HepG2 (cell line): ENCODE results near the gene TCF25. TPM values are rescaled to one million over a fixed set of nuclear protein-coding genes. Genes with fewer than 3 reads are reported as not detected.

Experiments used
- EEA1 ChIP-seq: sonication (generic); formaldehyde crosslinking; IDR thresholded peaks from 2 replicates; pipeline ENCODE4 v1.5.1; 2020; ENCODE audit warnings: mild to moderate bottlenecking, missing genetic modification reagents, borderline replicate concordance
- ETV6 ChIP-seq: sonication (generic); formaldehyde crosslinking; conservative IDR thresholded peaks from 2 replicates; pipeline ENCODE4 v1.4.0; 2020; ENCODE audit warnings: missing genetic modification reagents
- IKZF4 ChIP-seq: sonication (generic); formaldehyde crosslinking; IDR thresholded peaks from 2 replicates; pipeline ENCODE4 v1.5.1; 2020; ENCODE audit warnings: borderline replicate concordance, mild to moderate bottlenecking, low read depth, missing genetic modification reagents; ENCODE audit errors: not compliant biosample characterization
- KDM3A ChIP-seq: IDR thresholded peaks from 2 replicates; pipeline ENCODE4 v1.6.1; 2018; ENCODE audit warnings: low read depth, missing compliant biosample characterization
- NFE2L2 ChIP-seq: fragments of 150-350 bp; IDR thresholded peaks from 2 replicates; pipeline ENCODE4 v1.6.1; 2014; ENCODE audit warnings: low read length
- PRDM15 ChIP-seq: sonication (generic); formaldehyde crosslinking; IDR thresholded peaks from 2 replicates; pipeline ENCODE4 v1.4.0; 2020; ENCODE audit warnings: missing genetic modification reagents
- RFX5 ChIP-seq: IDR thresholded peaks from 2 replicates; pipeline ENCODE4 v1.6.1; 2011; ENCODE audit warnings: low read depth, low read length, improper control_type of control experiment
- ZNF317 ChIP-seq: sonication (generic); formaldehyde crosslinking; IDR thresholded peaks from 2 replicates; pipeline ENCODE4 v1.5.0; 2020; ENCODE audit warnings: mild to moderate bottlenecking, missing genetic modification reagents
- ZNF331 ChIP-seq: sonication (generic); formaldehyde crosslinking; IDR thresholded peaks from 2 replicates; pipeline ENCODE4 v1.4.0; 2020; ENCODE audit warnings: missing genetic modification reagents
- ZNF639 ChIP-seq: conservative IDR thresholded peaks from 2 replicates; pipeline ENCODE4 v1.6.1; 2018; ENCODE audit warnings: missing genetic modification reagents
- ZNF766 ChIP-seq: sonication (generic); formaldehyde crosslinking; IDR thresholded peaks from 2 replicates; pipeline ENCODE4 v1.5.0; 2020; ENCODE audit warnings: missing genetic modification reagents, borderline replicate concordance
- ZNF816 ChIP-seq: sonication (generic); formaldehyde crosslinking; IDR thresholded peaks from 2 replicates; pipeline ENCODE4 v1.8.0; 2022; ENCODE audit warnings: missing genetic modification reagents, mild to moderate bottlenecking, borderline replicate concordance
- polyA plus RNA-seq, 8 experiments: library from polyadenylated mRNA; depleted of rRNA in 3 of 8; stranded (reverse) in 7 of 8; unstranded in 1 of 8; fragments of >200 nt; fragmentation: Illumina TruSeq in 4 of 8; extraction: Trizol in 4 of 8; gene quantifications; 2 replicates each; pipeline versions ENCODE4 v1.2.1 to v1.2.3, GENCODE V29; 2011 to 2016; ENCODE audit warnings: low read depth in 4 of 8, missing spikeins in 1 of 8, mixed read lengths in 1 of 8; ENCODE audit not compliant: insufficient read depth in 1 of 8
- total RNA-seq, 5 experiments: library from RNA; depleted of rRNA; stranded (reverse); fragments of >200 nt; fragmentation: Illumina TruSeq; extraction: Trizol; gene quantifications; 2 replicates each; pipeline ENCODE4 v1.2.3, GENCODE V29; 2016; ENCODE audit warnings: low read depth in 1 of 5
- TF ChIP-seq, protein P1 (sequence below): IDR thresholded peaks from 2 replicates; pipeline ENCODE4 v1.6.1; 2016; ENCODE audit warnings: low read depth, missing genetic modification reagents, missing compliant biosample characterization
- TF ChIP-seq, protein P2 (sequence below): sonication (generic); formaldehyde crosslinking; IDR thresholded peaks from 2 replicates; pipeline ENCODE4 v1.5.1; 2020; ENCODE audit warnings: mild to moderate bottlenecking, missing genetic modification reagents

TCF25 gene
- total and polyA plus RNA-seq, 2 of the 13 experiments (the other 11 are each of a cell fraction or from before 2014, with no cell fraction given): 138 to 206 TPM

DNA sequence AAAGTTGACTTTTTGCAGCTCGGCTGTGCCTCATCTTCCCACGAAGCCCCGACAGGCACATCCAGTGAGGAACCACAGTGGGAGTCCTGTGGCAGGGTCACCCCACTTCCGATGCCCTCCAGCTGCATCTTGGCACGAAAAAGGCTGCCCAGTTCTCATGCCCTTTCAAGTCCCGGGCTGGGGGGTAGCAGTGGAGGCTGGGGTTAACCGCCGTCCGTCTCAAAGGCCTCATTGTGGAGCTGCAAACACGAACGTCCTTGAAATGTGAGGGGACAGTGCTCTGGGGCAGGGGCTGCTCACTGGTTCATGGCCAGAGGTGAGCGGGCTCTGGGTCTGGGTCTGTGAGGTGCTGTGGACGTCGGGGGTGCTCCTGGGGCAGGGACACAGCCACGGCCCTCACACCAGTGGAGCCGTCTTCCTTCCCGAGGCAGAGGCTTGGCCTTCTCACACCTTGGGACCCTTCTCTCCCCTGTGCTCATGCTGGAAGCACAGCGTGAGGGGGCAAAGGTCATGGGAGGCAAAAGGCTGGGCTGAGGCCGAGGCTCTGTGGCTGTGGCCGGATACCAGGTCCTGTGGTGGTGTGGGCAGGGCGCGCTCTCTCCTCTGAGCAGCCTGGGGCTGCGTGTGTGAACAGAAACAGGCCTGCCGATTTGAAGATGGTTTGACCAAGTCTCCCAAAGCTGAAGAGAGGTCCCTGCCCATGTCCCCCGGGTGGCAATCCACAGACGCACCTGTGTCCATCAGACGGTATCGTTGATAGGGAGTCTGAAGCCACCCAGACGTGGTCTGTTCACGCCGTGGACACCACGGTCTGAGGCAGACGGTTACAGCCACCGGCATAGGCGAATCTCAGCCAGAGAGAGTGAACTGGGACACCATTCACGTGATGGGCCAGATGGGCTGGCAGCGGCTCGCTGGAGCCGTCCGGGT, 42.2 kb downstream of the TCF25 start (continued):
- peak; percentile 61; the same call in 1 of the 2 replicates for TF ChIP-seq PRDM15
- no peak for TF ChIP-seq RFX5
- TF ChIP-seq IKZF4 (CRISPR knock-in tag): peak; percentile 97
- TF ChIP-seq, protein P1, sequence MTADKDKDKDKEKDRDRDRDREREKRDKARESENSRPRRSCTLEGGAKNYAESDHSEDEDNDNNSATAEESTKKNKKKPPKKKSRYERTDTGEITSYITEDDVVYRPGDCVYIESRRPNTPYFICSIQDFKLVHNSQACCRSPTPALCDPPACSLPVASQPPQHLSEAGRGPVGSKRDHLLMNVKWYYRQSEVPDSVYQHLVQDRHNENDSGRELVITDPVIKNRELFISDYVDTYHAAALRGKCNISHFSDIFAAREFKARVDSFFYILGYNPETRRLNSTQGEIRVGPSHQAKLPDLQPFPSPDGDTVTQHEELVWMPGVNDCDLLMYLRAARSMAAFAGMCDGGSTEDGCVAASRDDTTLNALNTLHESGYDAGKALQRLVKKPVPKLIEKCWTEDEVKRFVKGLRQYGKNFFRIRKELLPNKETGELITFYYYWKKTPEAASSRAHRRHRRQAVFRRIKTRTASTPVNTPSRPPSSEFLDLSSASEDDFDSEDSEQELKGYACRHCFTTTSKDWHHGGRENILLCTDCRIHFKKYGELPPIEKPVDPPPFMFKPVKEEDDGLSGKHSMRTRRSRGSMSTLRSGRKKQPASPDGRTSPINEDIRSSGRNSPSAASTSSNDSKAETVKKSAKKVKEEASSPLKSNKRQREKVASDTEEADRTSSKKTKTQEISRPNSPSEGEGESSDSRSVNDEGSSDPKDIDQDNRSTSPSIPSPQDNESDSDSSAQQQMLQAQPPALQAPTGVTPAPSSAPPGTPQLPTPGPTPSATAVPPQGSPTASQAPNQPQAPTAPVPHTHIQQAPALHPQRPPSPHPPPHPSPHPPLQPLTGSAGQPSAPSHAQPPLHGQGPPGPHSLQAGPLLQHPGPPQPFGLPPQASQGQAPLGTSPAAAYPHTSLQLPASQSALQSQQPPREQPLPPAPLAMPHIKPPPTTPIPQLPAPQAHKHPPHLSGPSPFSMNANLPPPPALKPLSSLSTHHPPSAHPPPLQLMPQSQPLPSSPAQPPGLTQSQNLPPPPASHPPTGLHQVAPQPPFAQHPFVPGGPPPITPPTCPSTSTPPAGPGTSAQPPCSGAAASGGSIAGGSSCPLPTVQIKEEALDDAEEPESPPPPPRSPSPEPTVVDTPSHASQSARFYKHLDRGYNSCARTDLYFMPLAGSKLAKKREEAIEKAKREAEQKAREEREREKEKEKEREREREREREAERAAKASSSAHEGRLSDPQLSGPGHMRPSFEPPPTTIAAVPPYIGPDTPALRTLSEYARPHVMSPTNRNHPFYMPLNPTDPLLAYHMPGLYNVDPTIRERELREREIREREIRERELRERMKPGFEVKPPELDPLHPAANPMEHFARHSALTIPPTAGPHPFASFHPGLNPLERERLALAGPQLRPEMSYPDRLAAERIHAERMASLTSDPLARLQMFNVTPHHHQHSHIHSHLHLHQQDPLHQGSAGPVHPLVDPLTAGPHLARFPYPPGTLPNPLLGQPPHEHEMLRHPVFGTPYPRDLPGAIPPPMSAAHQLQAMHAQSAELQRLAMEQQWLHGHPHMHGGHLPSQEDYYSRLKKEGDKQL: peak; percentile 43; the same call in 1 of the 2 replicates
- 0 out of 2 replicates have a peak, but pooled peaks have one; percentile 80 for TF ChIP-seq ETV6 (CRISPR knock-in tag)
- no peak; the same call in 1 of the 2 replicates for TF ChIP-seq ZNF639 (CRISPR knock-in tag)
- TF ChIP-seq ZNF317: peak; percentile 79; the same call in 1 of the 2 replicates
- peak; percentile 94 for TF ChIP-seq EEA1 (CRISPR knock-in tag)
- TF ChIP-seq, protein P2, sequence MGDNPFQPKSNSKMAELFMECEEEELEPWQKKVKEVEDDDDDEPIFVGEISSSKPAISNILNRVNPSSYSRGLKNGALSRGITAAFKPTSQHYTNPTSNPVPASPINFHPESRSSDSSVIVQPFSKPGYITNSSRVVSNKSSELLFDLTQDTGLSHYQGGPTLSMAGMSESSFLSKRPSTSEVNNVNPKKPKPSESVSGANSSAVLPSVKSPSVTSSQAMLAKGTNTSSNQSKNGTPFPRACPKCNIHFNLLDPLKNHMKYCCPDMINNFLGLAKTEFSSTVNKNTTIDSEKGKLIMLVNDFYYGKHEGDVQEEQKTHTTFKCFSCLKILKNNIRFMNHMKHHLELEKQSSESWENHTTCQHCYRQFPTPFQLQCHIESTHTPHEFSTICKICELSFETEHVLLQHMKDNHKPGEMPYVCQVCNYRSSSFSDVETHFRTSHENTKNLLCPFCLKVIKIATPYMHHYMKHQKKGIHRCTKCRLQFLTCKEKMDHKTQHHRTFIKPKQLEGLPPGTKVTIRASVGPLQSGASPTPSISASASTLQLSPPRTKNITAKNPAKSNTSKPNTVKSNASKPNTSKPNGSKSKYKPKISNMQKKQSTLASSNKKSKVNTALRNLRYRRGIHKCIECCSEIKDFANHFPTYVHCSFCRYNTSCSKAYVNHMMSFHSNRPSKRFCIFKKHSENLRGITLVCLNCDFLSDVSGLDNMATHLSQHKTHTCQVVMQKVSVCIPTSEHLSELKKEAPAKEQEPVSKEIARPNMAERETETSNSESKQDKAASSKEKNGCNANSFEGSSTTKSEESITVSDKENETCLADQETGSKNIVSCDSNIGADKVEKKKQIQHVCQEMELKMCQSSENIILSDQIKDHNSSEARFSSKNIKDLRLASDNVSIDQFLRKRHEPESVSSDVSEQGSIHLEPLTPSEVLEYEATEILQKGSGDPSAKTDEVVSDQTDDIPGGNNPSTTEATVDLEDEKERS (CRISPR knock-in tag): peak; percentile 72
- TF ChIP-seq ZNF331 (CRISPR knock-in tag): peak; percentile 48
- TF ChIP-seq NFE2L2: no peak
- 0 out of 2 replicates have a peak, but pooled peaks have one; percentile 66 for TF ChIP-seq KDM3A
- peak; percentile 94 for TF ChIP-seq ZNF766 (CRISPR knock-in tag)
- no peak for TF ChIP-seq ZNF816 (CRISPR knock-in tag)
